NCI-H2081 treated with DMSO at 0.1 percent for 48 hours (cell line): ENCODE results near the gene HLA-B.

Experiments used
- DNase-seq: peaks from one replicate; lab custom pipeline; 2025; lab: John Stamatoyannopoulos, UW

Gene HLA-B

GRCh38 chr6:31305703-31306219 lies 51.2 kb downstream of the HLA-B start:
- no peak for DNase-seq

GRCh38 chr6:31304683-31305082 lies 52.3 kb downstream of the HLA-B start:
- no peak for DNase-seq
